Panc1 (cell line): ENCODE data around the gene ZFR2. TPM values are rescaled to one million over a fixed set of nuclear protein-coding genes. Genes with fewer than 3 reads are reported as not detected.

Experiments used
- ATAC-seq: fragments of 200-7000 bp; cut with Tn5 transposase; 2 replicates; pipeline ENCODE4 v1.9.1; 2020; ENCODE audit warnings: mild to moderate bottlenecking, moderate library complexity
- BruUV-seq: library from RNA; stranded (reverse); fragments of 400-500 nt; replicated peaks from 2 replicates; lab custom pipeline; 2021; lab: Mats Ljungman, UMichigan
- CTCF ChIA-PET: fragments of 300-600 bp; sonication (Branson Sonifier 250); formaldehyde crosslinking; loops from one replicate; lab custom pipeline; 2022; ENCODE audit warnings: antibody characterized with exemption; lab: Charles Lee
- POLR2A ChIA-PET: fragments of 300-600 bp; sonication (Branson Sonifier 250); formaldehyde crosslinking; loops from one replicate; lab custom pipeline; 2022; ENCODE audit warnings: antibody characterized with exemption; lab: Charles Lee
- DNase-seq: peaks from one replicate; pipeline ENCODE4 v3.0.0-alpha.2; 2010; ENCODE audit warnings: low read depth, low spot score
- H3K27ac ChIP-seq: 2 replicates; pipeline ENCODE4 v1.5.1; 2011; ENCODE audit warnings: mild to moderate bottlenecking, low read length, inconsistent platforms
- H3K27me3 ChIP-seq: fragments of 200-500 bp; sonication (Bioruptor generic); 2 replicates; pipeline ENCODE4 v1.6.0; 2014; ENCODE audit warnings: low read length, inconsistent platforms; ENCODE audit not compliant: control insufficient read depth, insufficient read depth
- H3K36me3 ChIP-seq: fragments of 200-500 bp; sonication (Bioruptor generic); 2 replicates; pipeline ENCODE4 v1.5.1; 2014; ENCODE audit warnings: inconsistent platforms, mild to moderate bottlenecking, low read length, moderate library complexity; ENCODE audit not compliant: control insufficient read depth, insufficient read depth
- H3K4me1 ChIP-seq: 2 replicates; pipeline ENCODE4 v1.5.1; 2011; ENCODE audit warnings: inconsistent platforms, mild to moderate bottlenecking, low read length, moderate library complexity; ENCODE audit not compliant: control insufficient read depth, insufficient read depth
- H3K4me3 ChIP-seq, 2 experiments: 2 replicates each; pipeline ENCODE4 v1.5.1; 2011 to 2012; ENCODE audit warnings: low read depth in 2 of 2, low read length in 2 of 2, mild to moderate bottlenecking in 2 of 2, inconsistent platforms in 1 of 2, moderate library complexity in 1 of 2
- H3K9me3 ChIP-seq: fragments of 200-500 bp; sonication (Bioruptor generic); 2 replicates; pipeline ENCODE4 v1.5.1; 2014; ENCODE audit warnings: low read depth, mild to moderate bottlenecking, inconsistent platforms, low read length, moderate library complexity; ENCODE audit not compliant: control insufficient read depth, insufficient read depth
- POLR2AphosphoS5 ChIP-seq: IDR thresholded peaks from 2 replicates; pipeline ENCODE4 v1.6.1; 2012; ENCODE audit warnings: mild to moderate bottlenecking, low read depth, low read length, moderate library complexity
- SIN3A ChIP-seq: IDR thresholded peaks from 2 replicates; pipeline ENCODE4 v1.6.1; 2012; ENCODE audit warnings: low read depth, mild to moderate bottlenecking, low read length, moderate library complexity, borderline replicate concordance; ENCODE audit not compliant: insufficient read depth
- TCF7L2 ChIP-seq: IDR thresholded peaks from 2 replicates; pipeline ENCODE4 v1.6.1; 2011; ENCODE audit warnings: mild to moderate bottlenecking, low read depth, low read length, inconsistent platforms
- in situ Hi-C: cut with HindIII; loops from 2 replicates; pipeline ENCODE4 v1.10.0; 2016; ENCODE audit warnings: low sequenced_read_pairs, low pct_unique_long_range_greater_than_20kb
- intact Hi-C: fragments of 100-400 bp; cut with micrococcal nuclease; formaldehyde crosslinking; loops from one replicate; pipeline ENCODE4 v1.10.0; 2022; ENCODE audit not compliant: unreplicated experiment
- total RNA-seq: library from RNA; stranded (reverse); gene quantifications from one replicate; pipeline ENCODE4 v1.2.1, GENCODE V29; 2021; ENCODE audit not compliant: unreplicated experiment
- TF ChIP-seq, protein P1 (sequence below), 2 experiments: IDR thresholded peaks; 2 replicates each; pipeline ENCODE4 v1.6.1; 2011 to 2012; ENCODE audit warnings: low read depth in 2 of 2, control low read depth in 1 of 2, low read length in 1 of 2, mild to moderate bottlenecking in 1 of 2, moderate library complexity in 1 of 2; ENCODE audit not compliant: insufficient read depth in 1 of 2
- TF ChIP-seq, protein P2 (sequence below): fragments of 450-650 bp; IDR thresholded peaks from 2 replicates; pipeline ENCODE4 v1.5.1; 2017; ENCODE audit warnings: mild to moderate bottlenecking

ZFR2 gene
- total RNA-seq, 1 experiment from 2014 or later: 0.74 TPM

DNA sequence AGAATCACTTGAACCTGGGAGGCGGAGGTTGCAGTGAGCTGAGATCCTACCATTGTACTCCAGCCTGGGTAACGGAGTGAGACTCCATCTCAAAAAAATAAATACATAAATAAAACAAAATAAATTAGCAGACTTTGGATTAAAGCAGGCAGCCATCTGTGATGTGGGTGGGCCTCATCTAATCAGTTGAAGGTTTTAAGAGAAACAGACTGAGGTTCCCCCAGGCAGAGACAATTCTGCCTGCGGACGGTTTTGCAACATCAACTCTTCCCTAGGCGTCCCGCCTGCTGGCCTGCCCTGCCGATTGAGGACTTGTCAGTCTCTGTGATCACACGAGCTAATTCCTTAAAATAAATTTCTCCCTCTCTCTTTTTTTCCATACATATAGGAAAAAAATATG is 35.4 kb upstream of the ZFR2 start:
- no peak overlapping the region for H3K27ac ChIP-seq
- H3K4me1 ChIP-seq: no peaks in the 10 kb centered on the region
- ChIA-PET POLR2A (no interaction called here), CTCF (no interaction called here)
- no peak overlapping the region for H3K4me3 ChIP-seq
- intact Hi-C loops: no loop called here
- H3K36me3 ChIP-seq: no peaks in the 10 kb centered on the region
- DNase-seq (no peak), ATAC-seq (no peak)
- no peaks in the 10 kb centered on the region for H3K9me3 ChIP-seq
- no peak for TF ChIP-seq TCF7L2
- TF ChIP-seq POLR2AphosphoS5: no peak
- TF ChIP-seq SIN3A: no peak
- TF ChIP-seq, protein P1, sequence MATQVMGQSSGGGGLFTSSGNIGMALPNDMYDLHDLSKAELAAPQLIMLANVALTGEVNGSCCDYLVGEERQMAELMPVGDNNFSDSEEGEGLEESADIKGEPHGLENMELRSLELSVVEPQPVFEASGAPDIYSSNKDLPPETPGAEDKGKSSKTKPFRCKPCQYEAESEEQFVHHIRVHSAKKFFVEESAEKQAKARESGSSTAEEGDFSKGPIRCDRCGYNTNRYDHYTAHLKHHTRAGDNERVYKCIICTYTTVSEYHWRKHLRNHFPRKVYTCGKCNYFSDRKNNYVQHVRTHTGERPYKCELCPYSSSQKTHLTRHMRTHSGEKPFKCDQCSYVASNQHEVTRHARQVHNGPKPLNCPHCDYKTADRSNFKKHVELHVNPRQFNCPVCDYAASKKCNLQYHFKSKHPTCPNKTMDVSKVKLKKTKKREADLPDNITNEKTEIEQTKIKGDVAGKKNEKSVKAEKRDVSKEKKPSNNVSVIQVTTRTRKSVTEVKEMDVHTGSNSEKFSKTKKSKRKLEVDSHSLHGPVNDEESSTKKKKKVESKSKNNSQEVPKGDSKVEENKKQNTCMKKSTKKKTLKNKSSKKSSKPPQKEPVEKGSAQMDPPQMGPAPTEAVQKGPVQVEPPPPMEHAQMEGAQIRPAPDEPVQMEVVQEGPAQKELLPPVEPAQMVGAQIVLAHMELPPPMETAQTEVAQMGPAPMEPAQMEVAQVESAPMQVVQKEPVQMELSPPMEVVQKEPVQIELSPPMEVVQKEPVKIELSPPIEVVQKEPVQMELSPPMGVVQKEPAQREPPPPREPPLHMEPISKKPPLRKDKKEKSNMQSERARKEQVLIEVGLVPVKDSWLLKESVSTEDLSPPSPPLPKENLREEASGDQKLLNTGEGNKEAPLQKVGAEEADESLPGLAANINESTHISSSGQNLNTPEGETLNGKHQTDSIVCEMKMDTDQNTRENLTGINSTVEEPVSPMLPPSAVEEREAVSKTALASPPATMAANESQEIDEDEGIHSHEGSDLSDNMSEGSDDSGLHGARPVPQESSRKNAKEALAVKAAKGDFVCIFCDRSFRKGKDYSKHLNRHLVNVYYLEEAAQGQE (IDR thresholded peaks at IDR 0.05; ENCODE audit: insufficient read depth in 1 of 2, low read depth in 2 of 2, low read length in 1 of 2): no peak
- TF ChIP-seq, protein P2, sequence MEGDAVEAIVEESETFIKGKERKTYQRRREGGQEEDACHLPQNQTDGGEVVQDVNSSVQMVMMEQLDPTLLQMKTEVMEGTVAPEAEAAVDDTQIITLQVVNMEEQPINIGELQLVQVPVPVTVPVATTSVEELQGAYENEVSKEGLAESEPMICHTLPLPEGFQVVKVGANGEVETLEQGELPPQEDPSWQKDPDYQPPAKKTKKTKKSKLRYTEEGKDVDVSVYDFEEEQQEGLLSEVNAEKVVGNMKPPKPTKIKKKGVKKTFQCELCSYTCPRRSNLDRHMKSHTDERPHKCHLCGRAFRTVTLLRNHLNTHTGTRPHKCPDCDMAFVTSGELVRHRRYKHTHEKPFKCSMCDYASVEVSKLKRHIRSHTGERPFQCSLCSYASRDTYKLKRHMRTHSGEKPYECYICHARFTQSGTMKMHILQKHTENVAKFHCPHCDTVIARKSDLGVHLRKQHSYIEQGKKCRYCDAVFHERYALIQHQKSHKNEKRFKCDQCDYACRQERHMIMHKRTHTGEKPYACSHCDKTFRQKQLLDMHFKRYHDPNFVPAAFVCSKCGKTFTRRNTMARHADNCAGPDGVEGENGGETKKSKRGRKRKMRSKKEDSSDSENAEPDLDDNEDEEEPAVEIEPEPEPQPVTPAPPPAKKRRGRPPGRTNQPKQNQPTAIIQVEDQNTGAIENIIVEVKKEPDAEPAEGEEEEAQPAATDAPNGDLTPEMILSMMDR: no peak
- no TSS peak for BruUV-seq
- in situ Hi-C loops: no loop called here
- H3K27me3 ChIP-seq: no peaks in the 10 kb centered on the region

DNA sequence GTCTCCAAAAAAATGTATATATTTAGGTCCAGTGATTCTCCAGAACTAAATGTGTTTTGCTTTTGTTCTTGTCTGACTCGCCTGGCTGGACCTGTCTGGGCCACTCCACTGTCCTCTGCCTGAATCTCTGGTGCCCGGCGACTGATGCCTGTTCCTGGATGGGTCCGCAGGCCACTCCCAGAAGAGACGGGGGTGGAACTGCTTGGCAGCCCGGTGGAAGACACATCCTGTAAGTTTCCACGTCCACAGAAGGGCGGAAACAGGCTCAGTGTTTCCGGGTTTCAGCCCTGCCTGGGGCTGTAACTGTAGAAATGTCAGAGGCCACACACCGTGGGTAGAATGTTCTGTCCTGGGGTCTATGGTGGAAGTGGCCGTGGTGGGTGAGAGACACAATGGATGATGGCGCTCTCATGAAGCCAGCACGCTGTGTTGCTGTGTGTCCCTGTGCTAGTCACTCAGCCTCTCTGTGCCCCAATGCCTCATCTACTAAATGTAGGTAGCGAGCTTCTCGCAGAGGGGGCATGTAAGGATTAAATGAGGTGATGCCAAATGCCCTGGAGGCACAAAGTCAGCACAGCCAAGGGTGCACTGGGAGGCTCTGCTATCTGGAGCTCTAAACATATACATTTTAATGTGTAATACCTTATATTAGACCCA is 33.6 kb upstream of the ZFR2 start:
- Histone ChIP-seq H3K36me3 (no peaks in the 10 kb centered on the region), H3K9me3 (no peaks in the 10 kb centered on the region), H3K4me1 (no peaks in the 10 kb centered on the region), H3K27ac (no peak overlapping the region), H3K4me3 (no peak overlapping the region), H3K27me3 (no peaks in the 10 kb centered on the region)
- ChIA-PET POLR2A (no interaction called here), CTCF (no interaction called here)
- intact Hi-C loops: no loop called here
- in situ Hi-C loops: no loop called here
- peak; percentile 51; the same call in 1 of the 2 replicates for ATAC-seq
- no TSS peak for BruUV-seq
- DNase-seq: no peak
- TF ChIP-seq, protein P1 (IDR thresholded peaks at IDR 0.05; ENCODE audit: insufficient read depth in 1 of 2, low read depth in 2 of 2, low read length in 1 of 2): no peak
